AG04450 (cell line): ENCODE data around the gene GCC2. TPM values are rescaled to one million over a fixed set of nuclear protein-coding genes. Genes with fewer than 3 reads are reported as not detected.

Source experiments
- CTCF ChIA-PET: fragments of 300-600, 350-600 bp; formaldehyde crosslinking; extraction: SDS; loops from one replicate; lab custom pipeline; 2022; ENCODE audit warnings: antibody characterized with exemption, inconsistent platforms; lab: Charles Lee
- POLR2A ChIA-PET: fragments of 350-600 bp; formaldehyde crosslinking; extraction: SDS; loops from one replicate; lab custom pipeline; 2021; ENCODE audit warnings: antibody characterized with exemption, inconsistent platforms; lab: Yijun Ruan, JAX
- DNase-seq: peaks from one replicate; pipeline ENCODE4 v3.0.0-alpha.2; 2011; ENCODE audit warnings: low read depth, low spot score
- H3K27ac ChIP-seq: one replicate; pipeline ENCODE4 v1.5.1; 2012; ENCODE audit warnings: low read depth, low read length, control low read depth
- H3K27me3 ChIP-seq: one replicate; pipeline ENCODE4 v1.6.0; 2012; ENCODE audit warnings: low read length; ENCODE audit not compliant: control insufficient read depth, insufficient read depth
- H3K4me3 ChIP-seq: 2 replicates; pipeline ENCODE4 v1.5.1; 2011; ENCODE audit warnings: mild to moderate bottlenecking, low read depth, low read length, control low read depth
- H3K9me3 ChIP-seq: 2 replicates; pipeline ENCODE4 v1.5.1; 2012; ENCODE audit warnings: low read length; ENCODE audit not compliant: control insufficient read depth, insufficient read depth
- polyA plus RNA-seq: library from polyadenylated mRNA; depleted of rRNA; stranded (reverse); fragments of >200 nt; gene quantifications from 2 replicates; pipeline ENCODE4 v1.2.3, GENCODE V29; 2011
- TF ChIP-seq, protein P1 (sequence below): IDR thresholded peaks from 2 replicates; pipeline ENCODE4 v1.5.1; 2011; ENCODE audit warnings: low read depth, low read length, control low read depth, inconsistent platforms

The GCC2 gene
- polyA plus RNA-seq, 1 experiment, result 19.5 TPM

DNA sequence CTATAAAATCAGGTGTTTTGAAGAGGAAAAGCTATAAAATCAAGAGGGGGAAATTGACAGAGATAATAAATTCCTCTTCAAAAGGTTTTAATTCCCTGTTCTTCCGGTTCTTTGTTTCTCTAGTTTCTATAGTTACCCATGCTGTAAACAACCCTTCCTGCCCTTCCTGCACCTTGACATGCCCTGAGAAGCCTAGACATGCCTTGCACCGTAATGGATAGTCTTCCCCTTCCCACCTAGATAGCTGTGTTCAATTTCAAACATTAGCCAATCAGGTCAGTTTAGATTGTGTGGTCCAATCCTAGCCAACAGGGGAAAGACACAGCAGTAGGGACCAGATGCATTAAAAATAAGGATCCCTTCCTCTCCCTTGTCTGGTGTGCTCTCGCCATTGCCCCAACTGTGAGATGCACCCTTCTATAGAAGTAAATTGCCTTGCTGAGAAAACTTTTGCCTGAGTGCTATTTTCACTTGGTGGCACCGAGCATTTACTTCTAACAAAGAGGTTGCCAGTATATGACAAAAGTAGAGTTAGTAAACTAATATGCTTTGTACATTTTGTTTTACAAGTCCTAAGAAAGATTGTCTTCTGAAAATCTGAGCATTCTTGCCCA is 44.1 kb upstream of the GCC2 start:
- no peak overlapping the region for H3K4me3 ChIP-seq
- no peaks in the 10 kb centered on the region for H3K27me3 ChIP-seq
- no peak for DNase-seq
- H3K27ac ChIP-seq, result no peak overlapping the region
- ChIA-PET POLR2A (no interaction called here), CTCF (interaction anchor here (0.6 to 1.8 kb wide), 2 partner anchors 83 to 179 kb away, joined by 6 to 7 read pairs; no protein-coding TSS in a partner anchor)
- peaks cover 13% of the 10 kb centered on the region for H3K9me3 ChIP-seq
- TF ChIP-seq, protein P1, sequence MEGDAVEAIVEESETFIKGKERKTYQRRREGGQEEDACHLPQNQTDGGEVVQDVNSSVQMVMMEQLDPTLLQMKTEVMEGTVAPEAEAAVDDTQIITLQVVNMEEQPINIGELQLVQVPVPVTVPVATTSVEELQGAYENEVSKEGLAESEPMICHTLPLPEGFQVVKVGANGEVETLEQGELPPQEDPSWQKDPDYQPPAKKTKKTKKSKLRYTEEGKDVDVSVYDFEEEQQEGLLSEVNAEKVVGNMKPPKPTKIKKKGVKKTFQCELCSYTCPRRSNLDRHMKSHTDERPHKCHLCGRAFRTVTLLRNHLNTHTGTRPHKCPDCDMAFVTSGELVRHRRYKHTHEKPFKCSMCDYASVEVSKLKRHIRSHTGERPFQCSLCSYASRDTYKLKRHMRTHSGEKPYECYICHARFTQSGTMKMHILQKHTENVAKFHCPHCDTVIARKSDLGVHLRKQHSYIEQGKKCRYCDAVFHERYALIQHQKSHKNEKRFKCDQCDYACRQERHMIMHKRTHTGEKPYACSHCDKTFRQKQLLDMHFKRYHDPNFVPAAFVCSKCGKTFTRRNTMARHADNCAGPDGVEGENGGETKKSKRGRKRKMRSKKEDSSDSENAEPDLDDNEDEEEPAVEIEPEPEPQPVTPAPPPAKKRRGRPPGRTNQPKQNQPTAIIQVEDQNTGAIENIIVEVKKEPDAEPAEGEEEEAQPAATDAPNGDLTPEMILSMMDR, result no peak

DNA sequence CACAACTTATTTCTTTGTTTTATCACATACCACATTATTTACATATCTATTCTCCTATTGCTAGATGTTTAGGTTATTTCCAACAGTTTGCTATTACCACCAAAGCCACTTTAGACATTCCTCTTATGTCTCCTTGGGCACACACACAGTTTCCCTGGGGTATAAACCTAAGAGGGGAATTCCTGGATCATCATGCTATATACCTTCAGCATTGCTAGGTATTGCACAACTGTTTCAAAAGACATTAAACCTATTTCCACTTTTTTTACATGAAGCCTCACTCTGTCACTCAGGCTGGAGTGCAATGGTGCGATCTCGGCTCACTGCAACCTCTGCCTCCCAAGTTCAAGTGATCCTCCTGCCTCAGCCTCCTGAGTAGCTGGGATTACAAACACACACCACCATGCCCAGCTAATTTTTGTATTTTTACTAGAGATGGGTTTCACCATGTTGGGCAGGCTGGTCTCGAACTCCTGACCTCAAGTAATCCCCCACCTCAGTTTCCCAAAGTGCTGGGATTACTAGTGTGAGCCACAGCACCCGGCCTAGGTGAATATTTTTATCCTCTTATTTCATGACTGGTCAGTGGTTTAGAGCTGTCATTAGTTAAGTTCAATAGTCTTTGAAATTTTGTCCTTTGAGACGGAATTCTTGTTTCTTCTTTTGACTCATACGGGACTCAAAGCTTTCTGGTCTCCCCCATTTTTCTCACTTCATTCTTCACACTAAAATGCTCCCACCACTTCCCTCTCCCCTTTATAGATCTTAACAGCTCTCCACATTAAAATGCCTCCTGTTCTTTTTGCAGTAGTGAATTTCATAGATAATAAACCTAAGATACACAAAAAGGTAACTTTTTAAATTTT is 40.9 kb upstream of the GCC2 start:
- Histone ChIP-seq H3K27me3 (no peaks in the 10 kb centered on the region), H3K27ac (no peak overlapping the region), H3K9me3 (peaks cover 4% of the 10 kb centered on the region; the same call in 1 of the 2 replicates), H3K4me3 (no peak overlapping the region)
- no peak for DNase-seq
- CTCF ChIA-PET, result no interaction called here
- POLR2A ChIA-PET, result no interaction called here
- TF ChIP-seq, protein P1, result no peak

DNA sequence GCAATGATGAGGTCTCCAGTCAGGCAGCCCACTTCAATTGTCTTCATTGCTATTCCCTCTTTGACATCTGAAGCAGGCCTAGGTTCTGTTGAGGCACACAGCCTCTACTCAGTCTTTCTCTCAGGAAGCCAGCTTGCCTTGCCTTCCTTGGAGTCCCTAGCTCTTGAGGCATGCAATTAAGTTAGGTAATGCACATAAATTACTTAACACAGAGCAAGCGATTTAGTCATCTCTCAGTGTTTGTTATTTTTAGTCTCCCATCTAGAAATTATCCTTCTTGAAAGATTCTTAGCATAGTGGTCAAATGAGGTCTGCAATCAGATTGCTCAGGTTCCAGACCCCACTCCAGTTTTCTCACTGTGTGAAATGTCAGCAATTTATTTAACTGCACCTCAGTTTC is 39.2 kb upstream of the GCC2 start:
- DNase-seq, result peak; percentile 48
- TF ChIP-seq, protein P1, result no peak
- H3K27ac ChIP-seq, result peak overlapping the region; percentile 58
- H3K4me3 ChIP-seq, result no peak overlapping the region
- H3K9me3 ChIP-seq, result peaks cover 3% of the 10 kb centered on the region; the same call in 1 of the 2 replicates
- no peaks in the 10 kb centered on the region for H3K27me3 ChIP-seq
- POLR2A ChIA-PET, result interaction anchor here (1.1 kb wide), 1 partner anchor 39 kb away, joined by 3 read pairs; the partner anchor contains the start of gene GCC2
- CTCF ChIA-PET, result interaction anchor here (0.8 kb wide), 1 partner anchor 14 kb away, joined by 4 read pairs; no protein-coding TSS in a partner anchor

DNA sequence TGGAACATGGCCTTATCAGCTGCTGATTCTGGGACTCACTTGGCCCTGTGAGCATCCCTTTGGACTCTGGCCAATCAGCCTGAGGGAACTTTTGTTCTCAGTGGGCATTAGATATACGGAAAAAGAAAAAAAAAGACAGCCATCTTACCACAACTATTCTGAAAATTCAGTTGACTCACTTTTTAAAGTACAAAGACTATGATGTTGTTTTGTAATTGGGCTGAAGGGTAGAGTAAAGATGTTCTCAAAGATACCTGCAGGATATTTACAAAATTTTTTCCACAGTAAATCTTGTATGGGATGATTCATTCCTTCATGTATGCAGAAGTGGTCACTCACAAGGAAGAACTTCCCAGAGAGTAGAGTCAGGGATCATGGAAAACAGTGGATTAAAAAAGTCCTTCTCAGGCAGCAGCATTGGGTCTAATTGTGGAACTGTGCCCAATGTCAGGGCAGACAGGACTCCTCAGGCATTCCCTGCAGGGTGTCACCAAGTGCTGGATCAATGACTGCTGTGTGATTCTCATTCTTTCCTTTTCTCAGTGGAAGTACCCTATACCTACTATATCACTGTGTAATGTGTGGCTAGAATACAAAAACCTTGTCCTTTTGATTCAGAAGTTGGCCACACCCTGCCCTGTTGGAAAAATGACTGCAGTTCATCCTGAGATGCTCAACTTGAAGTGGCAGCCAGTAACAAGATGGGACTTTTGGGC is 35.9 kb upstream of the GCC2 start:
- H3K27ac ChIP-seq, result peak overlapping the region; percentile 49
- TF ChIP-seq, protein P1, result no peak
- DNase-seq, result peak; percentile 76

More for the DNA sequence above, 35.9 kb upstream of the GCC2 start:
- Histone ChIP-seq H3K27me3 (no peaks in the 10 kb centered on the region), H3K4me3 (no peak overlapping the region), H3K9me3 (no peaks in the 10 kb centered on the region)
- POLR2A ChIA-PET, result interaction anchor here (0.9 kb wide), 1 partner anchor 121 kb away, joined by 3 read pairs; no protein-coding TSS in a partner anchor
- CTCF ChIA-PET, result interaction anchor here (0.9 kb wide), 1 partner anchor 36 kb away, joined by 3 read pairs; the partner anchor contains the start of gene SULT1C4
